KG1 (cell line): ENCODE measurements around the gene PRSS56.

Source experiments
- DNase-seq: peaks from one replicate; lab custom pipeline; 2025; lab: John Stamatoyannopoulos, UW

The PRSS56 gene

GRCh38 chr2:232519581-232520438, at the start of gene PRSS56:
TSS of gene PRSS56 (plus strand) at chr2:232520388. CDS start at chr2:232520599, 211 bp downstream.
- no peak for DNase-seq

- DNase-seq = no peak
Measured at GRCh38 chr2:232473467-232473890, 46.7 kb upstream of the PRSS56 start.

GRCh38 chr2:232476045-232476444, 44.1 kb upstream of the PRSS56 start:
- DNase-seq = no peak

GRCh38 chr2:232476791-232477190, 43.4 kb upstream of the PRSS56 start:
- DNase-seq = no peak

- no peak for DNase-seq
Measured at GRCh38 chr2:232477751-232478510, 42.3 kb upstream of the PRSS56 start.

- no peak for DNase-seq
Measured at GRCh38 chr2:232478571-232479340, 41.4 kb upstream of the PRSS56 start.

- no peak for DNase-seq
Measured at GRCh38 chr2:232479341-232480200, 40.6 kb upstream of the PRSS56 start.

GRCh38 chr2:232480201-232481190, 39.7 kb upstream of the PRSS56 start:
- no peak for DNase-seq

GRCh38 chr2:232481322-232482140, 38.7 kb upstream of the PRSS56 start:
- DNase-seq = no peak

GRCh38 chr2:232482301-232483238, 37.6 kb upstream of the PRSS56 start:
- DNase-seq = no peak

- no peak for DNase-seq
Measured at GRCh38 chr2:232483311-232483922, 36.8 kb upstream of the PRSS56 start.

GRCh38 chr2:232483923-232484627, 36.1 kb upstream of the PRSS56 start:
- no peak for DNase-seq

- DNase-seq = no peak
Measured at GRCh38 chr2:232484628-232485347, 35.4 kb upstream of the PRSS56 start.

GRCh38 chr2:232485348-232485756, 34.8 kb upstream of the PRSS56 start:
- DNase-seq = no peak

- DNase-seq = no peak
Measured at GRCh38 chr2:232485757-232486557, 34.2 kb upstream of the PRSS56 start.
